SK-N-SH treated with all-trans-retinoic acid at 6 μM for 48 hours (cell line): ENCODE data around the gene MAP3K15.

ENCODE experiments used
- ATAC-seq: fragments of 200-7000 bp; cut with Tn5 transposase; 3 replicates; pipeline ENCODE4 v1.9.1; 2020; ENCODE audit warnings: mild to moderate bottlenecking, moderate library complexity
- ARNTL ChIP-seq: fragments of 450-650 bp; formaldehyde crosslinking; IDR thresholded peaks from 2 replicates; pipeline ENCODE4 v1.5.0; 2020; ENCODE audit warnings: low read depth, mild to moderate bottlenecking, moderate library complexity, borderline replicate concordance
- BACH2 ChIP-seq: fragments of 250-450 bp; sonication (Bioruptor Pico); IDR thresholded peaks from 2 replicates; pipeline ENCODE4 v1.9.0; 2021; ENCODE audit warnings: mild to moderate bottlenecking, borderline replicate concordance
- CSDC2 ChIP-seq: fragments of 250-450 bp; sonication (Bioruptor Pico); IDR thresholded peaks from 2 replicates; pipeline ENCODE4 v1.5.0; 2020; ENCODE audit warnings: mild to moderate bottlenecking, moderate library complexity
- CSRNP3 ChIP-seq: fragments of 250-450 bp; sonication (Bioruptor Pico); IDR thresholded peaks from 2 replicates; pipeline ENCODE4 v1.5.1; 2021; ENCODE audit warnings: mild to moderate bottlenecking, moderate library complexity
- ESRRG ChIP-seq: fragments of 250-450 bp; sonication (Bioruptor Pico); IDR thresholded peaks from 2 replicates; pipeline ENCODE4 v1.6.1; 2021; ENCODE audit warnings: mild to moderate bottlenecking
- GLIS3 ChIP-seq: fragments of 250-450 bp; sonication (Bioruptor Pico); IDR thresholded peaks from 2 replicates; pipeline ENCODE4 v1.5.0; 2020; ENCODE audit warnings: mild to moderate bottlenecking, moderate library complexity
- ISL1 ChIP-seq: fragments of 250-450 bp; sonication (Bioruptor Pico); IDR thresholded peaks from 2 replicates; pipeline ENCODE4 v2.1.2; 2022; ENCODE audit warnings: mild to moderate bottlenecking, moderate library complexity
- OSR1 ChIP-seq: fragments of 250-450 bp; sonication (Bioruptor Pico); IDR thresholded peaks from 2 replicates; pipeline ENCODE4 v1.8.0; 2022; ENCODE audit warnings: moderate library complexity, mild to moderate bottlenecking, inconsistent platforms
- PPARA ChIP-seq: fragments of 250-450 bp; sonication (Bioruptor Pico); IDR thresholded peaks from 2 replicates; pipeline ENCODE4 v1.5.0; 2020; ENCODE audit warnings: mild to moderate bottlenecking, borderline replicate concordance
- RARB ChIP-seq: fragments of 250-450 bp; sonication (Bioruptor Pico); IDR thresholded peaks from 2 replicates; pipeline ENCODE4 v1.8.0; 2021; ENCODE audit warnings: mild to moderate bottlenecking, moderate library complexity
- SNAI2 ChIP-seq: fragments of 250-450 bp; sonication (Bioruptor Pico); IDR thresholded peaks from 2 replicates; pipeline ENCODE4 v1.5.0; 2020; ENCODE audit warnings: mild to moderate bottlenecking, moderate library complexity
- TCF4 ChIP-seq: fragments of 250-450 bp; sonication (Bioruptor Pico); IDR thresholded peaks from 2 replicates; pipeline ENCODE4 v1.8.0; 2021; ENCODE audit warnings: mild to moderate bottlenecking, moderate library complexity, borderline replicate concordance
- TOX ChIP-seq: fragments of 250-450 bp; sonication (Bioruptor Pico); IDR thresholded peaks from 2 replicates; pipeline ENCODE4 v1.8.0; 2021; ENCODE audit warnings: mild to moderate bottlenecking, moderate library complexity, borderline replicate concordance
- ZC3H10 ChIP-seq: fragments of 250-450 bp; sonication (Bioruptor Pico); IDR thresholded peaks from 2 replicates; pipeline ENCODE4 v1.5.1; 2021; ENCODE audit warnings: mild to moderate bottlenecking, moderate library complexity
- ZFP3 ChIP-seq: fragments of 250-450 bp; sonication (Bioruptor Pico); IDR thresholded peaks from 2 replicates; pipeline ENCODE4 v1.5.0; 2020; ENCODE audit warnings: mild to moderate bottlenecking, moderate library complexity
- ZNF565 ChIP-seq: fragments of 450-650 bp; formaldehyde crosslinking; conservative IDR thresholded peaks from 2 replicates; pipeline ENCODE4 v1.5.0; 2020; ENCODE audit warnings: low read depth, mild to moderate bottlenecking, moderate library complexity
- ZNF70 ChIP-seq: fragments of 450-650 bp; formaldehyde crosslinking; IDR thresholded peaks from 2 replicates; pipeline ENCODE4 v1.5.0; 2020; ENCODE audit warnings: mild to moderate bottlenecking, moderate library complexity
- ZNF8 ChIP-seq: fragments of 450-650 bp; formaldehyde crosslinking; IDR thresholded peaks from 2 replicates; pipeline ENCODE4 v1.5.0; 2020; ENCODE audit warnings: mild to moderate bottlenecking, moderate library complexity
- TF ChIP-seq, protein P1 (sequence below): fragments of 250-450 bp; sonication (Bioruptor Pico); IDR thresholded peaks from 2 replicates; pipeline ENCODE4 v1.5.1; 2020; ENCODE audit warnings: low read depth, mild to moderate bottlenecking, moderate library complexity
- TF ChIP-seq, protein P2 (sequence below): fragments of 250-450 bp; sonication (Bioruptor Pico); IDR thresholded peaks from 2 replicates; pipeline ENCODE4 v1.8.0; 2020; ENCODE audit warnings: mild to moderate bottlenecking, moderate library complexity, borderline replicate concordance
- TF ChIP-seq, protein P3 (sequence below): fragments of 250-450 bp; sonication (Bioruptor Pico); IDR thresholded peaks from 2 replicates; pipeline ENCODE4 v1.8.0; 2021; ENCODE audit warnings: low read depth, mild to moderate bottlenecking, moderate library complexity, borderline replicate concordance

The MAP3K15 gene

GRCh38 chrX:19552793-19553192 is 37.5 kb upstream of the MAP3K15 start:
- no peak for TF ChIP-seq PPARA
- TF ChIP-seq ZNF8 (CRISPR knock-in tag), result no peak
- TF ChIP-seq TOX, result no peak
- TF ChIP-seq, protein P1, sequence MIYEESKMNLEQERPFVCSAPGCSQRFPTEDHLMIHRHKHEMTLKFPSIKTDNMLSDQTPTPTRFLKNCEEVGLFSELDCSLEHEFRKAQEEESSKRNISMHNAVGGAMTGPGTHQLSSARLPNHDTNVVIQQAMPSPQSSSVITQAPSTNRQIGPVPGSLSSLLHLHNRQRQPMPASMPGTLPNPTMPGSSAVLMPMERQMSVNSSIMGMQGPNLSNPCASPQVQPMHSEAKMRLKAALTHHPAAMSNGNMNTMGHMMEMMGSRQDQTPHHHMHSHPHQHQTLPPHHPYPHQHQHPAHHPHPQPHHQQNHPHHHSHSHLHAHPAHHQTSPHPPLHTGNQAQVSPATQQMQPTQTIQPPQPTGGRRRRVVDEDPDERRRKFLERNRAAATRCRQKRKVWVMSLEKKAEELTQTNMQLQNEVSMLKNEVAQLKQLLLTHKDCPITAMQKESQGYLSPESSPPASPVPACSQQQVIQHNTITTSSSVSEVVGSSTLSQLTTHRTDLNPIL, result no peak
- no peak for TF ChIP-seq ISL1 (CRISPR knock-in tag)
- no peak for TF ChIP-seq SNAI2
- TF ChIP-seq, protein P2, sequence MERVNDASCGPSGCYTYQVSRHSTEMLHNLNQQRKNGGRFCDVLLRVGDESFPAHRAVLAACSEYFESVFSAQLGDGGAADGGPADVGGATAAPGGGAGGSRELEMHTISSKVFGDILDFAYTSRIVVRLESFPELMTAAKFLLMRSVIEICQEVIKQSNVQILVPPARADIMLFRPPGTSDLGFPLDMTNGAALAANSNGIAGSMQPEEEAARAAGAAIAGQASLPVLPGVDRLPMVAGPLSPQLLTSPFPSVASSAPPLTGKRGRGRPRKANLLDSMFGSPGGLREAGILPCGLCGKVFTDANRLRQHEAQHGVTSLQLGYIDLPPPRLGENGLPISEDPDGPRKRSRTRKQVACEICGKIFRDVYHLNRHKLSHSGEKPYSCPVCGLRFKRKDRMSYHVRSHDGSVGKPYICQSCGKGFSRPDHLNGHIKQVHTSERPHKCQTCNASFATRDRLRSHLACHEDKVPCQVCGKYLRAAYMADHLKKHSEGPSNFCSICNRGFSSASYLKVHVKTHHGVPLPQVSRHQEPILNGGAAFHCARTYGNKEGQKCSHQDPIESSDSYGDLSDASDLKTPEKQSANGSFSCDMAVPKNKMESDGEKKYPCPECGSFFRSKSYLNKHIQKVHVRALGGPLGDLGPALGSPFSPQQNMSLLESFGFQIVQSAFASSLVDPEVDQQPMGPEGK (CRISPR knock-in tag), result no peak
- TF ChIP-seq GLIS3, result no peak
- TF ChIP-seq OSR1, result no peak
- TF ChIP-seq, protein P3, sequence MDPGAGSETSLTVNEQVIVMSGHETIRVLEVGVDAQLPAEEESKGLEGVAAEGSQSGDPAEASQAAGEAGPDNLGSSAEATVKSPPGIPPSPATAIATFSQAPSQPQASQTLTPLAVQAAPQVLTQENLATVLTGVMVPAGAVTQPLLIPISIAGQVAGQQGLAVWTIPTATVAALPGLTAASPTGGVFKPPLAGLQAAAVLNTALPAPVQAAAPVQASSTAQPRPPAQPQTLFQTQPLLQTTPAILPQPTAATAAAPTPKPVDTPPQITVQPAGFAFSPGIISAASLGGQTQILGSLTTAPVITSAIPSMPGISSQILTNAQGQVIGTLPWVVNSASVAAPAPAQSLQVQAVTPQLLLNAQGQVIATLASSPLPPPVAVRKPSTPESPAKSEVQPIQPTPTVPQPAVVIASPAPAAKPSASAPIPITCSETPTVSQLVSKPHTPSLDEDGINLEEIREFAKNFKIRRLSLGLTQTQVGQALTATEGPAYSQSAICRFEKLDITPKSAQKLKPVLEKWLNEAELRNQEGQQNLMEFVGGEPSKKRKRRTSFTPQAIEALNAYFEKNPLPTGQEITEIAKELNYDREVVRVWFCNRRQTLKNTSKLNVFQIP (CRISPR knock-in tag), result no peak
- TF ChIP-seq ZC3H10 (CRISPR knock-in tag), result no peak
- no peak for TF ChIP-seq ESRRG
- no peak for TF ChIP-seq CSDC2 (CRISPR knock-in tag)
- TF ChIP-seq RARB (CRISPR knock-in tag), result no peak
- no peak for TF ChIP-seq ZNF565 (CRISPR knock-in tag)
- no peak for TF ChIP-seq TCF4
- TF ChIP-seq ZFP3 (CRISPR knock-in tag), result no peak
- TF ChIP-seq, all 23 proteins: peak for 0
- no peak for ATAC-seq

- TF ChIP-seq ESRRG, result no peak
- TF ChIP-seq, all 23 proteins: peak for 0
- no peak for ATAC-seq
Observed at GRCh38 chrX:19549838-19550237, 34.5 kb upstream of the MAP3K15 start.

DNA sequence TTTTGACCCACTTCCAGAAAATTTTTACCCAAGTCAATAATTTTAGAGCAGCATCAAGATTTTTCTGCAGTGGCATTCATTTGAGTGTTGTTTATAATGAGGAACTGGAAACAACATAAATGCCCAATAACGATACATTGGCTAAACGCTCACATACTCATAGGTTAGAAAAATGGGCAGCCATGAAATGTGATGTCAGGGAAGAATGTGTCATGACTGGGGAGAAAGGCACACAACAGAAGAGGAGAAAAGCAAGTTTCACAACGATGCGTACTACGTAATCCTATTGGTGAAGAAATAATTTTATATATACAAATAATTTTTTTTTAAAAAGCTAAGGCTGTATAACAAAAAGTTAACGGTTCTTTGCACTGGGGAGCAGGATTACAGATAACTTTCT is 33.6 kb upstream of the MAP3K15 start:
- no peak for ATAC-seq
- TF ChIP-seq SNAI2 (no peak), ZNF70 (no peak), TOX (no peak), RARB (CRISPR knock-in tag) (no peak), TCF4 (no peak), ESRRG (no peak), CSRNP3 (CRISPR knock-in tag) (no peak), BACH2 (CRISPR knock-in tag) (no peak), ZC3H10 (CRISPR knock-in tag) (no peak), ARNTL (CRISPR knock-in tag) (no peak), OSR1 (no peak)
- TF ChIP-seq, protein P1, result no peak
- TF ChIP-seq, protein P3 (CRISPR knock-in tag), result no peak
- TF ChIP-seq, protein P2 (CRISPR knock-in tag), result no peak
- TF ChIP-seq, all 23 proteins: peak for 0
